Heart left ventricle (tissue), 16 donors: ENCODE data around the gene OMG. TPM values are rescaled to one million over a fixed set of nuclear protein-coding genes. Genes with fewer than 3 reads are reported as not detected.

Source experiments
- ATAC-seq, 4 donors: fragments of 200-7000 bp; cut with Tn5 transposase; one replicate each; pipeline ENCODE4 v1.9.1; 2020 to 2022; ENCODE audit warnings: moderate library complexity in 4 of 4, mild to moderate bottlenecking in 3 of 4, moderate number of reproducible peaks in 1 of 4
- DNase-seq, 5 donors: peaks; one replicate each; pipeline ENCODE4 v3.0.0-alpha.2; 2020
- H3K27ac ChIP-seq, 12 donors: fragments of 200-600 bp; sonication (generic) in 4 of 12; one replicate each; pipeline versions ENCODE4 v1.5.0 to v1.8.0; 2016 to 2022; ENCODE audit warnings: mild to moderate bottlenecking in 2 of 12
- H3K27me3 ChIP-seq, 9 donors: fragments of 200-600 bp; sonication (generic) in 2 of 9; one replicate each; pipeline versions ENCODE4 v1.5.1 to v1.8.0; 2016 to 2022; ENCODE audit warnings: mild to moderate bottlenecking in 3 of 9
- H3K36me3 ChIP-seq, 9 donors: fragments of 200-600 bp; sonication (generic) in 2 of 9; one replicate each; pipeline versions ENCODE4 v1.5.0 to v1.8.0; 2018 to 2022; ENCODE audit warnings: mild to moderate bottlenecking in 2 of 9
- H3K4me1 ChIP-seq, 12 donors: fragments of 200-600 bp; sonication (generic) in 4 of 12; one replicate each; pipeline versions ENCODE4 v1.5.0 to v1.8.0; 2016 to 2022; ENCODE audit warnings: mild to moderate bottlenecking in 3 of 12
- H3K4me3 ChIP-seq, 12 donors: fragments of 200-600 bp; sonication (generic) in 4 of 12; one replicate each; pipeline versions ENCODE4 v1.5.0 to v1.8.0; 2017 to 2022; ENCODE audit warnings: mild to moderate bottlenecking in 9 of 12, moderate library complexity in 4 of 12
- H3K9me3 ChIP-seq, 12 donors: fragments of 200-600 bp; sonication (generic) in 4 of 12; one replicate each; pipeline versions ENCODE4 v1.5.0 to v1.8.0; 2016 to 2022; ENCODE audit warnings: mild to moderate bottlenecking in 1 of 12
- CTCF ChIP-seq, 12 donors: fragments of 200-600 bp; sonication (generic) in 4 of 12; IDR thresholded peaks; one replicate each; pipeline versions ENCODE4 v1.5.0 to v1.8.0; 2018 to 2022; ENCODE audit warnings: antibody characterized with exemption in 12 of 12, mild to moderate bottlenecking in 5 of 12
- POLR2A ChIP-seq, 2 donors: fragments of 450-650 bp; IDR thresholded peaks; one replicate each; pipeline ENCODE4 v1.6.1; 2017; ENCODE audit warnings: antibody characterized with exemption in 2 of 2, mild to moderate bottlenecking in 2 of 2, moderate library complexity in 2 of 2
- WGBS, 4 donors: extraction: QIAGEN DNeasy Blood & Tissue Kit in 2 of 4; methylation state at CpG; one replicate each; pipeline versions ENCODE4 v1.1.5 to v1.1.7; 2013 to 2018; 5-methylcytosine and 5-hydroxymethylcytosine counted together
- intact Hi-C, 10 donors: fragments of 100-400 bp; cut with DNase I; formaldehyde crosslinking; loops; one replicate each; pipeline versions ENCODE4 v1.11.1 to v1.14.2; 2022
- polyA plus RNA-seq, 2 donors: library from polyadenylated mRNA; stranded (reverse); fragments of 200-250 nt; gene quantifications; one replicate each; pipeline ENCODE4 v1.2.3, GENCODE V29; 2013
- total RNA-seq, 9 donors: library from RNA; depleted of rRNA in 2 of 9; stranded (reverse); fragments of >200 nt in 2 of 9; fragmentation: NEBNext Ultra II Directional in 3 of 9; extraction: Animal tissue kit (Norgen Biotek cat#: 25700) in 3 of 9; gene quantifications; one replicate each; pipeline versions ENCODE4 v1.1.0 to v1.2.4, GENCODE V29; 2016 to 2023
- donor health status: ischemic (EF 13 %, LVEDD 7.1; RV severe dilation, severe dysfunction).
- donor health status: healthy with polysubstance abuse.
- donor health status: DM: no; HTN: yes; CAD: no.
- donor health status: DM: no; HTN: no; CAD: no.
- donor health status: ischemic (EF 25% LVEDD 6.9; RV normal size, moderate dysfunction).
- donor health status: ischemic (EF 25% LVEDD 5.7; RV mildly dilated, moderate dysfunction).
- donor health status: healthy.
- donor health status: DM: yes; HTN: yes; CAD: no.
- donor health status: ischemic (EF 35%, LVEDD 5.7; RV mildly dilated, moderate dysfunction).
- donor health status: nonischemic (EF 11% LVEDD 7.7; RV severe dilation, severe dysfunction).
- donor health status: DM: yes; HTN: yes; CAD: no.
- donor health status: PGD.
- donor health status: ischemic (EF 29% LVEDD 5.4; RV normal size, mild dysfunction).
- donor health status: nonischemic (EF 23%, LVEDD 6.1; RV moderate dilation, normal function).

The OMG gene
- total and polyA plus RNA-seq, 11 donors: 0.14 to 2.2 (median 0.56) TPM; not detected in 6

- intact Hi-C loops: no loop called here
Observed at GRCh38 chr17:31299624-31300023, 2.6 kb upstream of the OMG start.

GRCh38 chr17:31296142-31296541, 897 bp downstream of the OMG start:
- intact Hi-C loops: no loop called here
- no peak overlapping the region for H3K27ac ChIP-seq
- WGBS, 4 donors: 88 to 92% (median 90%) methylated on average over 2 of the region's 2 CpGs
- no peaks in the 10 kb centered on the region for H3K9me3 ChIP-seq
- H3K27me3 ChIP-seq: no peaks in the 10 kb centered on the region
- no peak for DNase-seq
- ATAC-seq: no peak
- no peak for TF ChIP-seq CTCF (IDR thresholded peaks at IDR 0.05)
- TF ChIP-seq POLR2A (IDR thresholded peaks at IDR 0.05): no peak
- H3K4me3 ChIP-seq: no peak overlapping the region
- peaks cover 0 to 18% (median 6%) of the 10 kb centered on the region in 9 donors for H3K36me3 ChIP-seq
- no peaks in the 10 kb centered on the region for H3K4me1 ChIP-seq

More at GRCh38 chr17:31299624-31300023, 2.6 kb upstream of the OMG start:
- H3K9me3 ChIP-seq: no peaks in the 10 kb centered on the region
- no peaks in the 10 kb centered on the region for H3K4me1 ChIP-seq
- DNase-seq (no peak), ATAC-seq (no peak)
- H3K27me3 ChIP-seq: no peaks in the 10 kb centered on the region
- peaks cover 0 to 9% (median 5%) of the 10 kb centered on the region in 9 donors for H3K36me3 ChIP-seq
- H3K27ac ChIP-seq: no peak overlapping the region
- no peak for TF ChIP-seq POLR2A (IDR thresholded peaks at IDR 0.05)
- H3K4me3 ChIP-seq: no peak overlapping the region

- no peak overlapping the region for H3K27ac ChIP-seq
- WGBS, 4 donors: 93 to 96% (median 93%) methylated on average over 1 of the region's 1 CpG
- H3K36me3 ChIP-seq: peaks cover 0 to 19% (median 6%) of the 10 kb centered on the region in 9 donors
- no peak for TF ChIP-seq POLR2A (IDR thresholded peaks at IDR 0.05)
- TF ChIP-seq CTCF (IDR thresholded peaks at IDR 0.05): no peak
- no peaks in the 10 kb centered on the region for H3K9me3 ChIP-seq
- ATAC-seq (no peak), DNase-seq (no peak)
- no peaks in the 10 kb centered on the region for H3K4me1 ChIP-seq
- H3K4me3 ChIP-seq: no peak overlapping the region
- H3K27me3 ChIP-seq: no peaks in the 10 kb centered on the region
- intact Hi-C loops: no loop called here
Observed at GRCh38 chr17:31295489-31295871, 1.6 kb downstream of the OMG start.

GRCh38 chr17:31294820-31295488, 2.1 kb downstream of the OMG start:
- ATAC-seq (no peak), DNase-seq (no peak)
- no peaks in the 10 kb centered on the region for H3K9me3 ChIP-seq
- WGBS, 4 donors: 82 to 89% (median 87%) methylated on average over 3 of the region's 3 CpGs
- no peaks in the 10 kb centered on the region for H3K27me3 ChIP-seq
- intact Hi-C loops: no loop called here
- TF ChIP-seq POLR2A (IDR thresholded peaks at IDR 0.05): no peak
- TF ChIP-seq CTCF (IDR thresholded peaks at IDR 0.05): no peak
- peaks cover 0 to 19% (median 6%) of the 10 kb centered on the region in 9 donors for H3K36me3 ChIP-seq
- peaks cover 0 to 4% (median 0%) of the 10 kb centered on the region in 12 donors for H3K4me1 ChIP-seq
- no peak overlapping the region for H3K4me3 ChIP-seq
- no peak overlapping the region for H3K27ac ChIP-seq

- intact Hi-C loops: no loop called here
- no peak for DNase-seq
- no peak for ATAC-seq
Observed at GRCh38 chr17:31294231-31294630, 2.8 kb downstream of the OMG start.

More at GRCh38 chr17:31294231-31294630, 2.8 kb downstream of the OMG start:
- no peaks in the 10 kb centered on the region for H3K27me3 ChIP-seq
- 91 to 96% (median 93%) methylated on average over 3 of the region's 3 CpGs for WGBS, 4 donors
- no peaks in the 10 kb centered on the region for H3K9me3 ChIP-seq
- H3K4me3 ChIP-seq: no peak overlapping the region
- H3K27ac ChIP-seq: no peak overlapping the region
- H3K4me1 ChIP-seq: peaks cover 0 to 5% (median 0%) of the 10 kb centered on the region in 12 donors
- H3K36me3 ChIP-seq: peaks cover 0 to 20% (median 6%) of the 10 kb centered on the region in 9 donors
- TF ChIP-seq POLR2A (IDR thresholded peaks at IDR 0.05) (no peak), CTCF (IDR thresholded peaks at IDR 0.05) (no peak)
